ENCODE results near the gene SETD1B. TPM values are rescaled to one million over a fixed set of nuclear protein-coding genes. Genes with fewer than 3 reads are reported as not detected.
A peak's percentile ranks its signal among the peaks of the same experiment; 100 is the strongest.

The SETD1B gene
- total RNA-seq, 1 donor from 2014 or later: 28.4 TPM

DNA sequence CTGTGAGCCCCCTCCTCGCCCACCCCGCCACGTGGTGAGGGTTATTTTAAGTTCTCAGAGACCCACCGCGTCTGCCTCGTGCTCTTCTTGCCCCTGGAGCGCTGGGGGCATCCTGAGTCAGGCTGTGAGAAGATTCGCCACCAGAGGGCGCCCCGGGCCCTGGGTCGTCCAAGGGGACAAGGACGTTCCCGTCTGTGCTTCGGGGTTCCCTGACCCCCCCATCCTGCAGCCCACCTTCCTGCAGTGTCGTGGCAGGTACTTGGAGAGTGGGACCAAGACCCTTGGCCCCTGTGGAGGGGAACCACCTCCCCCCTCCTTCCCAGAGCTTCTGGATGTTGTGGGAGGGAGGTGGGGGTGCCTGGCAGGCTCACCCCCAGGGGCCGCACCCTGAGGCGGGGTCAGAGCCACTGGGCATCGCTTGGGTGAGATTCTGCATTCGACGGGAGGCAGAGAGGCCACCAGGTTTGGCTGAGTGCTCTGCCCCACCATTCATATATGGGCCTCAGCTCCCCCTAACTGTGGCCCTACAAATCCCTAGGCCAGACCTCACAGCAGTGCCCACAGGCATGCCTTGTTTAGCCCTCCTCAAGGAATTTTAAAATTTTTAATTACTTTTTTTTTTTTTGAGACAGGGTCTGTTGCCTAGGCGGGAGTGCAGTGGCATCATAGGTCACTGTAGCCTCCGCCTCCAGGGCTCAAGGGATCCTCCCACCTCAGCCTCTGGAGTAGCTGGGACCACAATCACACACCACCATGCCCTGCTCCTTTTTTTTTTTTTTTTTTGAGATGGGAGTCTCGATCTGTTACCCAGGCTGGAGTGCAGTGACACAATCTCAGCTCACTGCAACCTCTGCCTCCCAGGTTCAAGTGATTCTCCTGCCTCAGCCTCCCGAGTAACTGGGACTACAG, 27.4 kb upstream of the SETD1B start:
- peak; percentile 88 for DNase-seq (ENCODE audit: extremely low spot score, unreplicated experiment)
- H3K9me3 Mint-ChIP-seq: no peaks in the 10 kb centered on the region
- H3K4me3 Mint-ChIP-seq: no peak overlapping the region
- H3K4me1 Mint-ChIP-seq (ENCODE audit: unreplicated experiment): peaks cover 7% of the 10 kb centered on the region
- H3K27me3 Mint-ChIP-seq: no peaks in the 10 kb centered on the region
- no peaks in the 10 kb centered on the region for H3K36me3 Mint-ChIP-seq
- H3K27ac Mint-ChIP-seq: no peak overlapping the region
- TF ChIP-seq, protein P1, sequence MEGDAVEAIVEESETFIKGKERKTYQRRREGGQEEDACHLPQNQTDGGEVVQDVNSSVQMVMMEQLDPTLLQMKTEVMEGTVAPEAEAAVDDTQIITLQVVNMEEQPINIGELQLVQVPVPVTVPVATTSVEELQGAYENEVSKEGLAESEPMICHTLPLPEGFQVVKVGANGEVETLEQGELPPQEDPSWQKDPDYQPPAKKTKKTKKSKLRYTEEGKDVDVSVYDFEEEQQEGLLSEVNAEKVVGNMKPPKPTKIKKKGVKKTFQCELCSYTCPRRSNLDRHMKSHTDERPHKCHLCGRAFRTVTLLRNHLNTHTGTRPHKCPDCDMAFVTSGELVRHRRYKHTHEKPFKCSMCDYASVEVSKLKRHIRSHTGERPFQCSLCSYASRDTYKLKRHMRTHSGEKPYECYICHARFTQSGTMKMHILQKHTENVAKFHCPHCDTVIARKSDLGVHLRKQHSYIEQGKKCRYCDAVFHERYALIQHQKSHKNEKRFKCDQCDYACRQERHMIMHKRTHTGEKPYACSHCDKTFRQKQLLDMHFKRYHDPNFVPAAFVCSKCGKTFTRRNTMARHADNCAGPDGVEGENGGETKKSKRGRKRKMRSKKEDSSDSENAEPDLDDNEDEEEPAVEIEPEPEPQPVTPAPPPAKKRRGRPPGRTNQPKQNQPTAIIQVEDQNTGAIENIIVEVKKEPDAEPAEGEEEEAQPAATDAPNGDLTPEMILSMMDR (conservative IDR thresholded peaks at IDR 0.05): peak; percentile 84

DNA sequence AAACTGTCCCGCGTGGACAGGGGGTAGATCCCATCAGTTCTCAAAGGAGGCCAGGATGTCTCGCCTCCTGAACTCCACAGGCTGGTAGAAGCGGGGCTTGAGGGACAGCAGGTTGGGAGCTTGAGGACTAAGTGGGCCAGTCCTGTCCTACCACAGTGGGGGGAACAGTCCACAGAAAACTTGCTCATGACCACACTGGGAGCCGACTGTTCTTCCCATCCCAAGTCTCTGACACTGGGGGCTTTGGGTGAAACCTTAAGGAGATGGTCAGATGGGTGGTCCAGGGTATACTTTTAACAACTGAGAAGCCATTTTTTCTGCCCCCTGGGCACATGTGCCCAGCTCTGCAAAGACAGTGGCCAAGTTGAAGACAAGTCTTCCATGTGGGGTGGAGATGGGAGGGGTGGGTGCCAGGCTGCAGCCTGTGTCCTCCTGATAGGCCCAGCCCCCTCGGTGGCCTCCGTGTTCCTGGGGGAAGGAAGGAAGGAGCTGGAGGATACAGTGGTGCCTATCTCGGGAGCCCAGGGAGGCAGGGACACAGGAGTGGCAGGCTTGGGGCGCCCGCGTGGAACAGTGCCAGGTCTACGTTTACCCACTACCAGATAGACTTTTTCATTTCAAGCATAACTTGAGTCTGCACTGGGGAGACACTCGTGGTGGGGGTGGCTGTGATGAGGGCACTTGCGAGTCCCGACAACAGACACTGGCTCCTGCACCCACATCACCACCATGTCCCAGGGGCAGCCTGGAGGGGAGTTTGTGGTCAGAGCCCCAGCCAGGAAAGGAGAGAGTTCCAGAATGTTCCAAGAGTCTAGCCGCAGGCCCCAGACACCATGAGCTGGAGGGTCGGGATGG, 25.0 kb upstream of the SETD1B start:
- Mint-ChIP-seq H3K27me3 (no peaks in the 10 kb centered on the region), H3K4me1 (ENCODE audit: unreplicated experiment) (peaks cover 11% of the 10 kb centered on the region), H3K4me3 (no peak overlapping the region), H3K27ac (no peak overlapping the region), H3K9me3 (no peaks in the 10 kb centered on the region), H3K36me3 (no peaks in the 10 kb centered on the region)
- DNase-seq (ENCODE audit: extremely low spot score, unreplicated experiment): no peak
- TF ChIP-seq, protein P1 (conservative IDR thresholded peaks at IDR 0.05): no peak

DNA sequence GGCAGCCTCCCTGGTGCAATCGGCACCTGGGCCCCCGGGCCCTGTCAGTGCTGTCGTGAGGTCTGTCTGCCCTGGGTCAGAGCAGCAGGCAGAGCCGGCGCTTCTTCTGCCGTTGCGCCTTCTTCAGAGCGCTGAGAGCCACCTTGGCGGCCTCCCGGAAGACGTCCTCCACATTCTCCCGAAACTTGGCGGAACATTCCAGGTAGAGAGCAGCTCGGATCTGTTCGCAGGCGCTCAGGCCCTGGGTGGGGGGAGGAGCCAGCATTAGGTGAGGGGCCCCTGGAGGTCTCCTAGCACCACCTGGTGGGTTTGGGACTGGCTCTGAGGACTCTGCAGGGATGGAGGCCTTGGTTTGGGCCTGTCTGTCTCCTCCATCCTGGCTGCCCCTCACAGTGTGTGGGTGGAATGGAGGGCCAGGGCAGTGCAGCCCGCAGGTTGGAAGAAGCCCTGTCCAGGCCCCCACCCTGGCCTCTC, 24.4 kb upstream of the SETD1B start:
- no peaks in the 10 kb centered on the region for H3K27me3 Mint-ChIP-seq
- H3K4me3 Mint-ChIP-seq: no peak overlapping the region
- no peaks in the 10 kb centered on the region for H3K36me3 Mint-ChIP-seq
- TF ChIP-seq, protein P1 (conservative IDR thresholded peaks at IDR 0.05): no peak
- no peak for DNase-seq (ENCODE audit: extremely low spot score, unreplicated experiment)
- peaks cover 11% of the 10 kb centered on the region for H3K4me1 Mint-ChIP-seq (ENCODE audit: unreplicated experiment)
- no peaks in the 10 kb centered on the region for H3K9me3 Mint-ChIP-seq
- H3K27ac Mint-ChIP-seq: no peak overlapping the region

DNA sequence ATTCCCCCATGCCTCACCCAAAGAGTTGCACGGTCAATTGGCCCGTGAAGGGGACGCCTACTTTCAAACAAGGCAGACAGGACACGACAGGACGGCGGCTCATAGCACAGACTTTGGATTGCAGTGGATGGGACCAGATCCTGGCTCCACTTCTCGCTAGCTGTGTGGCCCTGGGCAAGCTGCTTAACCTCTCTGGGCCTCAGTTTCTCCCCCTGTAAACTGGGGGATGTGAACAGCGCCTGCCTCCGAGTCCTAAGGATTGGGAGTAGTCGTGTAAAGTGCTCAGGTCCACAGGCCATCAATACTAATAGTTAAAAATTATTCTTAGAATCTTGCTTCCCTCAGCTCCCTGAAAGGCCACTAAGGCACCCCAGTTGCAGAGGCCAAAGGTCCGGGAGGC, 23.4 kb upstream of the SETD1B start:
- TF ChIP-seq, protein P1 (conservative IDR thresholded peaks at IDR 0.05): no peak
- H3K27me3 Mint-ChIP-seq: no peaks in the 10 kb centered on the region
- no peak for DNase-seq (ENCODE audit: extremely low spot score, unreplicated experiment)
- no peak overlapping the region for H3K27ac Mint-ChIP-seq
- H3K9me3 Mint-ChIP-seq: no peaks in the 10 kb centered on the region
- H3K4me3 Mint-ChIP-seq: no peak overlapping the region
- peaks cover 15% of the 10 kb centered on the region for H3K4me1 Mint-ChIP-seq (ENCODE audit: unreplicated experiment)
- no peaks in the 10 kb centered on the region for H3K36me3 Mint-ChIP-seq

DNA sequence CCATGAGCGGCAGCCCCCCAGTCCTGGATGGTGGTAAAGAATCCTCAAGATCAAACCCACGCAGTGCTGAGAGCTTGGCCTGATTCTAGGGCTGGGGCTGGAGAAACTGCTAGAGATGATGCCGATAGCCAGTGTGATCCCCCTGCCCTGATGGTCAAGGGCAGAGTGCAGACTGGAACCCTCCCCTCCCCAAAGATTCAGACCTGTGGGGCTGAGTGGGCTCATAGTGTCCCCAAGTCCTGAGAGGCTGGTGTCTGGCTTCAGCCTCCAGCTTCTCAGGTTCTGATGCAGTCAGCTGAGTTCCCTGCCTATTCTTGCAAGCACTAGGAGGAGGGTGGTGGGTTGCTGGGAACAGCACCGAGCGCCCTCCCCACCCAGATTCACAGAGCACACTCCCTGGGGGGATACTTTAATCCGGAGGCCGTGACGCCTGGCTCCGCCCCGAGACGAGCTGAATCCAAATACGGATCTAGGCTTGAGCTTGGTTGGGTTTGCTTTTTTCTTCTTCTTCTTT, 22.3 kb upstream of the SETD1B start:
- Mint-ChIP-seq H3K9me3 (no peaks in the 10 kb centered on the region), H3K4me1 (ENCODE audit: unreplicated experiment) (peaks cover 15% of the 10 kb centered on the region), H3K36me3 (no peaks in the 10 kb centered on the region), H3K27ac (peak overlapping the region; percentile 72), H3K4me3 (peak overlapping the region; percentile 30), H3K27me3 (no peaks in the 10 kb centered on the region)
- no peak for DNase-seq (ENCODE audit: extremely low spot score, unreplicated experiment)
- TF ChIP-seq, protein P1 (conservative IDR thresholded peaks at IDR 0.05): no peak

All from type B pancreatic cell (in vitro differentiated cells).